HTR-8/SVneo (cell line): ENCODE measurements around the gene CCL28.
"Not testable (repeated sequence)": the region's sequence is repeated elsewhere in the genome, so short reads cannot be mapped to it uniquely, and the experiment has no call there.

Experiments
- DNase-seq: peaks from one replicate; pipeline ENCODE4 v3.0.0; 2011; ENCODE audit warnings: low spot score, mixed read lengths; ENCODE audit not compliant: insufficient read length
- FAIRE-seq: peaks from 2 replicates; lab custom pipeline; 2011; peaks lifted over from hg19 to GRCh38; lab: Jason Lieb, UNC

The CCL28 gene

DNA sequence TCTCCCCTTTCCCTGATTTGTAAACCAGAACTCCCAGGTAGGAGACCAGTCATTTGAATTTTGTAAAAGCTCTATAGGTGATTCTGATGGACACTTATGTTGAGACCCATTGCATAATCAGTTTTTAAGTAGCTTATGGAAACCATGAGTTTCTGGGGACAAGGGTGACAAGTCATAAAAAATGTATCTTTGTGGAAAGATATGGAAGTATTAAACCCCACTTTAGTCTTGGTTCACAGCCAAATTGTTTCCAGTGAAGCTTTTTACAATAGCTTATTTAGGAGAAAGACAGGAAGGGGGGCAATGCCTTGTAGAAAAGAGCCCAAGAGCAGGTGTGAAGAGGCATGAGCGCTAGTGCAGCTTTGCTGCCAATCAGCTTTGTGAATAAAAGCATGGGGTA lies 453 bp upstream of the CCL28 start:
- no peak for FAIRE-seq
- no peak for DNase-seq

DNA sequence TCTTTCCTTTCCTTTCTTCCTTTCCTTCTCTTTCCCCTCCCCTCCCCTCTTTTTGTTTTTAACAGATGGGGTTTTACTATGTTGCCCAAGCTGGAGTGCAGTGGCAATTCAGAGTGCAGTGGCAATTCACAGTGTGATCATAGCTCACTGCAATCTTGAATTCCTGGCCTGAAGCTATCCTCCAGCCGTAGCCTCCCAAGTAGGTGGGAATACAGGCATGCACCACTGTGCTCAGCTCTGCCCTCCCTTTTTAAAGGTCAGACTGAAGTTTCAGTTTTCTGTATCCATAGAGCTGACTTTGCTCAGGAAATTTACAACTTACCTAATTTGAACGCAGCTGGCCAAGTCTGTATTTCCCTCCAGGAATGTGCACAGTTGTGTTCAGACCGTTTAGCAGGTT lies 696 bp downstream of the CCL28 start:
- FAIRE-seq (no peak), DNase-seq (no peak)

DNA sequence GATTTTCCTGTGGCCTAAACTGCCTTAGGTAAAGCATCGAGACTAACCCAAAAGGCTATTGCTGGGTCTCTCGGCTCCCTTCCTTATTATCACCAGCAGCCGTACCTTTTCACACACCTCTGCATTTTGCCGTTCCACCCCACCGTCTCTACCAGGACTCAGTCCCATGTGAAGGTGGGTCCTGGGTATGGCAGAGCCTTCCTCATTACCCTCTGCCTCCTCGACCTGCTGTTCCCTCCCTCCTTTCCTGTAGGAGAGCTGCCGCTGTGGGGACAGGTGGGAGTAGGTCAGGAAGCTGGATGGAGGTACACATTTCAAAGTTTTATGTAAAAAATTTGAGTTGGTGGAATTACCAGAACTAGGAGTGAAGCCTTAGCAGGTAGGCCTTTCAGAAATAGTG lies 1.8 kb downstream of the CCL28 start:
- DNase-seq (no peak), FAIRE-seq (no peak)

DNA sequence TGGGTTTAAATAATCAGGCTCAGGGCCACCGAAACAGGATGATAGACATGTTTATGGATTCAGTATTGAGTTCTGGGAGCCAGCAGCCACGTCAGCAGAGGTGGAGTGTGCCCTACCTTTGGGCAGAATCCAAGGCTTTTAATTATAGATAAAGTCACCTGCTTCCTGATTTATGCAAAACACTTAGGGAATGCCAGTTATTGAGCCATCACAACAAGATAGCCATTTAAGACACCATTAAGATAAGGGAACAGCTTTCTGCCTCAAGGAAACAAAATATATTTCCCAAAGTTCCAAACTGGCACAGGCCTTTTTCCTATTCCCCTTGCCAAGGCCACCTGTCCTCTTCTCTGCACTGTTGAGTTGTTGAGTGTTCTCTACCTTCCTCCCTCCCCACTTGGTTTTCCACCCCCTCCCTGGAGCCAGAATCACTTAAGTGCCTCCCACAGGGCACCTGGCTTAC lies 2.4 kb downstream of the CCL28 start:
- DNase-seq, result no peak
- no peak for FAIRE-seq

DNA sequence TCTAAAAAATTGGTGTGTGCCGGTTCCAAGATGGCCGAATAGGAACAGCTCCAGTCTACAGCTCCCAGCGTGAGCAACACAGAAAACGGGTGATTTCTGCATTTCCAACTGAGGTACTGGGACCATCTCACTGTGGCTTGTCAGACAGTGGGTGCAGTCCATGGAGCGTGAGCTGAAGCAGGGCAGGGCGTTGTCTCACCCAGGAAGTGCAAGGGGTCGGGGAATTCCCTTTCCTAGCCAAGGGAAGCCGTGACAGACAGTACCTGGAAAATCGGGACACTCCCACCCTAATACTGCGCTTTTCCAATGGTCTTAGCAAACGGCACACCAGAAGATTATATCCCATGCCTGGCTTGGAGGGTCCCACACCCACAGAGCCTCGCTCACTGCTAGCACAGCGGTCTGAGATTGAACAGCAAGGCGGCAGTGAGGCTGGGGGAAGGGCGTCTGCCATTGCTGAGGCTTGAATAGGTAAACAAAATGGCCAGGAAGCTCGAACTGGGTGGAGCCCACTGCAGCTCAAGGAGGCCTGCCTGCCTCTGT lies 9.6 kb downstream of the CCL28 start:
- DNase-seq, FAIRE-seq: not testable (repeated sequence)

DNA sequence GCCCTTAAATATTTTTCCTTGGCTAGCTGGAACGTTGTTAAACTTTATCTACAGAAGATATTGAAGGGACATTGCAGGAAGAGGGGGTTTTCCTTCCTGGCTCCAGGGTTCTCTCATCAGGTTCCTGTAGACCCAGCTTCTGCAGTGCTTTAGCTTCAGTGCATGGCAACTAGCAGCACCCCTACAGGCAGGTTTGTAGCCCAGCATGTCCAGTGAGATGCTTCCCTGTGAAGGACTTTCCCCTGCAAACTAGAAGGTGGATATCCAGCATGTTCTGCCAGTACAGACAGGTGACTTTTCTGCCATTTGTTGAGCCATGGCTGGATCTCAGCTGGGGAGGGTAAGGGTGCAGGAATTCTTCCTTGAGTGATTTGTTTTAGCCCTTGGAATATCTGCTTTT lies 10.4 kb downstream of the CCL28 start:
- DNase-seq, result peak; percentile 43
- FAIRE-seq, result no peak

DNA sequence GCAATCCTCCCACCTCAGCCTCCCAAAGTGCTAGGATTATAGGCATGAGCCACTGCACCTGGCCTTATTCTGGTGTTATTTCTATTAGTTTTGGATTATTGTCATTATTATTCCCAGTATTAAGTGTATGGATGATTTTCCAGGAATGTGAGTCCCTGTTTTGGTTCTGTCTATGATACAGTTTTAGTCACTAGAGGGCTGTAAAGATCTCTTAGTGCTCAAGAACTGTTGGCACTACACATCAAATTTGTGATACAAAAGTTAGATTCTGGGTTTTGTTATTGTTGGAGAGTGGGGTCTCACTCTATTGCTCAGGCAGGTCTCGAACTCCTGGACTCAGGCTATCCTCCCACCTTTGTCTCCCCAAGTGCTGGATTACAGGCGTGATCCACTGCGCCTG lies 12.1 kb downstream of the CCL28 start:
- FAIRE-seq (no peak), DNase-seq (peak; percentile 50)

DNA sequence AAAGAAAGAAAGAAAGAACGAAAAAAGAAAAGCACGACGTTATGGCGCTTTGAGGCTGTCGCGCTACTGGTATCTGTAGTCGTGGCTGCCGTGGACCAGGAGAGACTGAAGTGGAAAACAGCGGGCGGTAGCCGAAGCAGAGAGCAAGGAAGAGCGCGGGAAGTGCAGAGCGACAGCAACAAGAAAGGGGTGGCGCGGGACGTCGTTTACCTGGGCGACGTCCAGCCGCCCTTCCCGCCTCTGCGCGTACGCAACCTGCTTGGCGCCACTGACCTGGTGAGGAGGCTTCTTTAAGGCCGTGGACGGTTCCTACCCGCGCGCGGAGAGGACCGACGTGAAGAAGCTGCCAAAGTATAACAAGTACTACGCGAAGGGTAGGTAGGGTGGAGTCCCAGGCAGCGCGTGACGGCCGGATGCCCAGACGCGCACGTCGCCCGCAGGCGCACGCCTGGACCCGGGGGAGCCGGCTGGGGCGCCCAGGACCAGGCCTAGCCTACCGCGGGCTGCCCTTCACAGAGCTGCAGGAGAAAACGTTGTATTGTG lies 15.4 kb downstream of the CCL28 start:
- DNase-seq (no peak), FAIRE-seq (no peak)

DNA sequence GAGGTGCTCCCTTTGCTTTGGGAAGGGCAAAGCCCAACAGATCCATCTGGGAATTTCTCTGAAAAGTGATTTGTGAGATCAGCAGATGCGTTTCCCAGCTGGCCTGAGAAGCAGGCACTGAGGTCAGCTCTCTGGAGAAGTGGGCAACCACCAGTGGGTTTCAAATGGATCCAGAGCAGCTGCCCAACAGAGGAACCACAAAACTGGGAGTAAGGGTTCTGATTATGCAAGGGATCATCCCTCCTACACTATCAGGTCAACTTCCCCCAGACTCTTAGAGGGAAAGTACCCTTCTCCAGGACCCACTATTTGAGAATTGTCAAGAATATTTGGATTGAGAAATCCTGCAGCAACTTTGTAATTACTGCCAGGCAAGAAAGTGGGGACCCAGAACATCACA lies 21.7 kb downstream of the CCL28 start:
- DNase-seq, result no peak
- no peak for FAIRE-seq

DNA sequence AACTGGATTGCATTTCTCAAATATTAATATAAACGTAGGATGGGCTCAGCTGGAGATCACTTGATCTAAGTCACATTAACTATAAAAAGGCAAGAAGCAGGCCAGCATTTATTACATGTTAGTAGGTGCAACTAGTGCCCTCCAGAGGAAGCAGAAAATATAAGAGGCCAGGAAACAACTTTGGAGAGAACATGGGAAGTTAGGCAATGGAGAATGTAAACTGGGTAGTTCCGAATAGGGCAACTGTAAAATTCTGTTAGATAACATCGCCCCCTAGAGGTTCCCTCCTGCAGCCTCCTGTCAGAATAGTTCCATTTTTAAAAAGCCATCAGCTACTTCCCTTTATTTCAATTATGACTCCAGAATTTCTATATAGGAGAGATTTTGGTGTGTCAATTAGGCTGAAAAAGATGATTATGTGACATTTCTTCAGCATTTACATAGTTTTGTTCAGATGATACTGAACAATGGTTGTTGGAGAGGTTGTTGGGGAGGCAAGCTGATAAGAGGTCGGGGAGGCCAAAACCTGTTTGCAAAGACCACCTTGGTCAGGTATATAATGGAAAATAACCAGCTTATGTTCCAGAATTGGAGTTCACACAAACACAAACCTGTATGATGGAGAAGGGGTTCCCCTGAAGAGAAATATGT lies 22.4 kb downstream of the CCL28 start:
- peak; percentile 55 for FAIRE-seq
- DNase-seq, result peak; percentile 95

DNA sequence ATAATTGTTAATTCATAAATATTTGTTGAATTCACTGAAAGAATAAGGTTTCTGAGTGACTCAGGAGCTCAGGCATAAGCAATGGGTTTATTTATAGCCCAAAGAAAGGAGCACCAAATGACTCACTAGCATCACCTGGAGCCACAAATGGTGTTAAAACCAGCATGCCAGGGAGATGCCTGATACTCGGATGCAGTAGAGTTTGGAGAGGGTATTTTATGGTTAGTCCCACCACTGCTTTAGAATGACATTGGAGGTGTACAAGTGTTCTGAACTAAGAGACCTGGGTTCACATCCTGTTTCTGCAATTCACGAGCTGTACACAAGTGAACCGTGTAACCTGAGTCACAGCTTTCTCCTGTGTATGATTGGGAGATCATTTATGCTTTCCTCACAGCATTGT lies 25.2 kb downstream of the CCL28 start:
- no peak for DNase-seq
- no peak for FAIRE-seq

DNA sequence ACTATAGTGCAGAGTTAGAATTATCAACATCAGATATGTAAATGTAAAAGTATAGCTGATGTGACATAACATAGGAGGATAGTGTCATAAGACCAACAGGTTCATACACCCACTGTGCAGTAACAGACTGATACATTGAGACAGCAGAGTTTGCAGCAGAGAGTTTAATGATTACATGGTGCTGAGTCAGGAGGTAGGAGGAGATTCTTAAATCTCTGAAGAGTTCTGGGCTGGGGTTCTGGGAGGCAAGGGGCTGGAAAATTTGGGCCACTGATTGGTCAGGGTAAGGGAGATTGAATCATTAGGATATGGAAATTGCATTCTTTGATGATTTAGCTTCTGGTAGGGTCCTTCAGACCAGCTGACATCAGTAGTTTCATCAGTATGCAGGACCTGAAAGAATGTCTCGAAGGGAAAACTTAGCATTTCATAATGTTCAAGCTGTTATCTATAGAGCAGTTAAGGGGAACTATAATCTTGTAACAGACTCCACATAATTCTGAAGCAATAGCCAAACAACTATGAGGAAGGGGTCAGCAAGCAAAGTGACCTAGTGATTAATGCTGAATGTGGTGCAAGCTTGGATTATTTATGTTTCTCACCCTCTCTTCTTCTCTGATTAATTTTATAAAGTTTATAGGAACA lies 35.6 kb downstream of the CCL28 start:
- DNase-seq (no peak), FAIRE-seq (no peak)

DNA sequence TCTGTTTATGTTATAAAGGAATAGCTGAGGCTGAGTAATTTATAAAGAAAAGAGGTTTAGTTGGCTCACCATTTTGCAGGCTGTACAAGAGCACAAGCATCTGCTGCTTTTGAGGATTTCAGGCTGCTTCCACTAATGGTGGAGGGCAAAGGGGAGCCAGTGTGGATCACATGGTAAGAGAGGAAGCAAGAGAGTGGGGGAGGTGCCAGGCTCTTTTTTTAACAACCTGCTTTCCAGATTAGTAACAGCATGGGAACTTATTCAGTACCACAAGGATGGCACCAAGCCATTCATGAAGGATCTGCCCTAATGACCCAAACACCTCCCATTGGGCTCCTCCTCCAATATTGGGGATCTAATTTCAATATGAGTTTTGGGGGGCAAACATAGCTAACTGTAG lies 40.4 kb downstream of the CCL28 start:
- DNase-seq (no peak), FAIRE-seq (no peak)

DNA sequence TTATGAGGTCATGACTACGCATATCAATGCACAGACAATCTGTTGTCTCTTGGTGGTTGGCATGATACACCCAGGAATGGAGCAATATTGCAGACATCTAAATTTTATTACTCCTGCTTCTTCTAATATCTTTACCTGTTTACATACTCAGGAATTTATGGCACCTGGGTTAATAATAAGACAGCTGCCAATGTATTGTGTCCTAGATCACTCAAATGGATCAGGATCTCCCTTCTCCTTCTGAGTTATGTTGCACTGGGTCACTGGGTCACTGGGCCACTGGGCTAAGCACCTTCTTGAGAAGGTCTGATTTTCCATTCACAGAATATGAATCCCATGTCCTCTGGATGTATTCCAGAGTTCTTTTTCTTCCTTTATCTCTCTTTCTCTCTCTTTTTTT lies 41.8 kb downstream of the CCL28 start:
- DNase-seq, result no peak
- no peak for FAIRE-seq

DNA sequence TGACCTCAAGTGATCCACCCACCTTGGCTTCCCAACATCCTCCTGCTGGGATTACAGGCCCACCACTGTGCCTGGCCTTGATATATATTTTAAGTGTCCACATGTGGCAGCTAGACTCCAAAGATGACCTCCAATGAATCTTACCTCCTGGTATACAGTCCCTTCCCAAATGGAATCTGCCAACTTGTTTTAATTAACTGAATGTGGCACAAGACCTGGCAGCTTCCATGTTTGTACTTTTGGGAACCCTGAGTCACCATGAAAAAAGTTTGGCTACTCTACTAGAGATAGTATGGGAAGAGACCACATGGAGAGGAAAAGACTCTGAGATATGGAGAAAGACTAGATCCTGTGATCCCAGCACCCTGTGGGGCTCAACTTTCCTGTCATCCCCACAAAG lies 42.5 kb downstream of the CCL28 start:
- no peak for FAIRE-seq
- no peak for DNase-seq

DNA sequence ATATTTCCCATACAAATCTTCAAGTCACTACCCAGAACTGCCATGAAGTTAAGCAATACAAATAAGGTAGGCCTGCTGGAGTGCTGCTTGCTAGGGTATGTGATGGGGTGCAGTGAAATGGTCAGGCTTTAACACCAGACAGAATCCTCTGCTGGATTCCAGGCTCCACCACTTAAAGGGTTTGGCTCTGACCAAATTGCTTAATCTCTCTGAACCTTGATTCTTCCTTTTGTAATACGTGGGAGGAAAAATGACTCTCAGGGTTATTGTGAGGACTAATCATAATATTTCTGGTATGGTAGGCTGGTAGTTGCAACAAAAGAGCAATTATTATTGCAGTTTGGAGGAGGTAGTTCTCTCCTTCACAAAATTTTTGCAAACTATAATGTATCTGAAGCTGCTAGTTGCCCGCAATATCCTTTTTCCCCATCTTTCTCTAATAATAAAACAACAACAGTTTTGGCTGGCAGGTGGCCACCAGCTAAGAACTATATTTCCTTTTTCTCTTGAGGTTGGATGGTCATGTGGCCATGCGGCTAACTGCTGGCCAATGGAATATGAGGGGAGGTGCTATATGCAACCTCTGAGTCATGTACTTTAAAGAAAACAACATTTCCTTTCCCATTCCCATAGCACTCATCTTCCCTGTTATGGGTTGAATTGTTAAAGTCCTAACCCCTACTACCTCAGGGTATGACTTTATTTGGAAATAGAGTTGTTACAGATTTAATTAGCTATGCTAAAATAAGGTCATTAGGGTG lies 44.1 kb downstream of the CCL28 start:
- FAIRE-seq, result no peak
- no peak for DNase-seq

DNA sequence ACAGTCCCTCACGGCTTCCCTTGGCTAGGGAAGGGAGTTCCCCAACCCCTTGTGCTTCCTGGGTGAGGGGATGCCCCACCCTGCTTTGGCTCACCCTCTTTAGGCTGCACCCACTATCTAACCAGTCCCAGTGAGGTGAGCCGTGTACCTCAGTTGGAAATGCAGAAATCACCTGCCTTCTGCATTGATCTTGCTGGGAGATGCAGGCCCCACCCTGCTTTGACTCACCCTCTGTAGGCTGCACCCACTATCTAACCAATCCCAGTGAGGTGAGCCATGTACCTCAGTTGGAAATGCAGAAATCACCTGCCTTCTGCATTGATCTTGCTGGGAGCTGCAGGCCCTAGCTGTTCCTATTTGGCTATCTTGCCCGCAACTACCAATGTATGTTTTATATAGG lies 44.7 kb downstream of the CCL28 start:
- FAIRE-seq (no peak), DNase-seq (no peak)

DNA sequence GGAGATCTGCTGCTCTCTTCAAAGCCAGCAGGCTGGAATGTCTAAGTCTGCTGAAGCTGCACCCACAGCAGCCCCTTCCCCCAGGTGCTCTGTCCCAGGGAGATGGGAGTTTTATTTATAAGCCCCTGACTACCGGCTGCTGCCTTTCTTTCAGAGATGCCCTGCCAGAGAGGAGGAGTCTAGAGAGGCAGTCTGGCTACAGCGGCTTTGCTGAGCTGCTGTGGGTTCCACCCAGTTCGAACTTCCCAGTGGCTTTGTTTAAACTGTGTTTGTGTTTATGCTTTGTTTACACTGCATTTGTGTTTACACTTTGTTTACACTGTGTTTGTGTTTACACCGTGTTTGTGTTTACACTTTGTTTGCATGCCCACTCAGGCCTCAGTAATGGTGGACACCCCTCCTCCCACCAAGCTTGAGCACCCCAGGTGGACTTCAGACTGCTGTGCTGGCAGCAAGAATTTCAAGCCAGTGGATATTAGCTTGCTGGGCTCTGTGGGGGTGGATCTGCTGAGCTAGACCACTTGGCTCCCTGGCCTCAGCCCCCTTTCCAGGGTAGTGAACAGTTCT lies 45.4 kb downstream of the CCL28 start:
- not testable (repeated sequence) for FAIRE-seq, DNase-seq

DNA sequence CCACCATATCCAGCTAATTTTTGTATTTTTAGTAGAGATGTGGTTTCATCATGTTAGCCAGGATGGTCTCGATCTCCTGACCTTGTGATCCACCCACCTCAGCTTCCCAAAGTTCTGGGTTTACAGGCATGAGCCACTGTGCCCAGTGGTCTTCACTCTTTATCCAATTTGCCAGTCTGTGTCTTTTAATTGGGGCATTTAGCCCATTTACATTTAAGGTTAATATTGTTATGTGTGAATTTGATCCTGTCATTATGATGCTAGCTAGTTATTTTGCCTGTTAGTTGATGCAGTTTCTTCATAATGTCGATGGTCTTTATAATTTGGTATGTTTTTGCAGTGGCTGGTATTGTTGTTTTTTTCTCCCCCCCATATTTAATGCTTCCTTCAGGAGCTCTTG lies 47.0 kb downstream of the CCL28 start:
- not testable (repeated sequence) for FAIRE-seq, DNase-seq

DNA sequence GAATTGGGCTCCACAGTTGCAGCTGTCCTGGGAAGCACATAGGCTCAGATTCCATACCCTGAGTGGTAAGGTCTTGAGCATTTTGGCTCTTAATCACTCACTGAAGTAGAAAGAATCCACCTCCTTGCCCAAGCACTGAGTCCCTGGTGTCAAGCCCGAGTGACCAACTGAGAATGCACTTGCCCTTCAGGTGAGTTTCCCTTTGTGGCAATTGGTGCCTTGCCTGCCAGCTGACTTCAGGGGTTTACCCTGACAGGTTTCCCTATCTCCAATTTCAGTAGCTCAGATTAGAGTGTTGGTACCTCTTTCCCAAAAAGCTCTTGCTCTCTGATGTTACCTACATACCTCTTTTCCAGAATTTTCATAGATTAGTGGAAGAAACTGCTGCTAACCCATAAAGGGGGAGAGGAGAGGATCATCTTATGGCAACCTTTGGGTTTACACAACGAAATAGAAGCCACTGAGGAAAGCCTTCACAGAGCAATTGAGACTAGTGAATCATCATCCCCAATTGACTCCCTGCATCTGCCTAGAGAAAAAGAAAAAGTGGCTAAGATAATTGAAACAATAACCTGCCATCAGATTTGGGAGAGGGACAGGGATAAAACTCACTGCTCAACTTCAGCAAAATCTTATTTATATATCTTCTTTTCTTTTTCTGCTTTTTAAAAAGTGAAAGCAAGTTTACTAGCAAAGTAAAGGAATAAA lies 48.6 kb downstream of the CCL28 start:
- no peak for DNase-seq
- no peak for FAIRE-seq
